Hepatocyte (in vitro differentiated cells): ENCODE measurements around the gene MYO1B.

Experiments
- CTCF ChIP-seq: fragments of 200-600 bp; sonication (generic); IDR thresholded peaks from 2 replicates; pipeline ENCODE4 v1.5.1; 2016; ENCODE audit warnings: antibody characterized with exemption, mild to moderate bottlenecking; ENCODE audit not compliant: poor library complexity
- EZH2 ChIP-seq: fragments of 200-600 bp; sonication (generic); IDR thresholded peaks from 2 replicates; pipeline ENCODE4 v1.6.1; 2016; ENCODE audit warnings: antibody characterized with exemption, mild to moderate bottlenecking, borderline replicate concordance
- EZH2phosphoT487 ChIP-seq: fragments of 200-600 bp; sonication (generic); IDR thresholded peaks from one replicate; pipeline ENCODE4 v1.6.1; 2018; ENCODE audit warnings: antibody characterized with exemption, mild to moderate bottlenecking, low read depth, moderate library complexity; ENCODE audit not compliant: unreplicated experiment, severe bottlenecking

- TF ChIP-seq CTCF = no peak
- TF ChIP-seq EZH2 = no peak
- TF ChIP-seq EZH2phosphoT487 = no peak
These were observed 42.9 kb upstream of the MYO1B start for GRCh38 chr2:191202209-191202721.
